Neuronal stem cell (in vitro differentiated cells): ENCODE results near the gene NFYC.

Experiments used
- DNase-seq: peaks from one replicate; pipeline ENCODE4 v3.0.0-alpha.2; 2013; ENCODE audit warnings: low spot score
- H2AFZ ChIP-seq: one replicate; pipeline ENCODE4 v1.6.1; 2013; ENCODE audit warnings: mild to moderate bottlenecking, low read length, inconsistent platforms
- H2AK5ac ChIP-seq: 2 replicates; pipeline ENCODE4 v1.6.1; 2013; ENCODE audit warnings: low read depth, mild to moderate bottlenecking, inconsistent platforms, low read length, moderate library complexity, mixed read lengths
- H2BK120ac ChIP-seq: 2 replicates; pipeline ENCODE4 v1.6.1; 2013; ENCODE audit warnings: low read depth, mild to moderate bottlenecking, inconsistent platforms, low read length, moderate library complexity, mixed read lengths
- H2BK12ac ChIP-seq: one replicate; pipeline ENCODE4 v1.6.1; 2013; ENCODE audit warnings: low read length, inconsistent platforms
- H2BK15ac ChIP-seq: 2 replicates; pipeline ENCODE4 v1.6.1; 2013; ENCODE audit warnings: mild to moderate bottlenecking, low read length, inconsistent platforms, mixed read lengths
- H2BK5ac ChIP-seq: one replicate; pipeline ENCODE4 v1.6.1; 2013; ENCODE audit warnings: inconsistent platforms, mild to moderate bottlenecking, low read length, moderate library complexity
- H3K14ac ChIP-seq: one replicate; pipeline ENCODE4 v1.6.1; 2013; ENCODE audit warnings: low read length, inconsistent platforms
- H3K18ac ChIP-seq: 2 replicates; pipeline ENCODE4 v1.6.1; 2013; ENCODE audit warnings: low read length, inconsistent platforms
- H3K23ac ChIP-seq: 2 replicates; pipeline ENCODE4 v1.6.1; 2013; ENCODE audit warnings: low read depth, mild to moderate bottlenecking, mixed read lengths, low read length, inconsistent platforms; ENCODE audit not compliant: poor library complexity
- H3K27ac ChIP-seq: replicated peaks from 3 replicates; pipeline ENCODE4 v1.5.1; 2013; ENCODE audit warnings: low read length, inconsistent platforms
- H3K27me3 ChIP-seq, 3 experiments: 2 replicates each; pipeline ENCODE4 v1.6.1; 2013; ENCODE audit warnings: low read length in 3 of 3, mild to moderate bottlenecking in 2 of 3, inconsistent platforms in 1 of 3, low read depth in 1 of 3, mixed read lengths in 1 of 3, moderate library complexity in 1 of 3; ENCODE audit not compliant: control insufficient read depth in 3 of 3, insufficient read depth in 3 of 3
- H3K36me3 ChIP-seq, 2 donors: replicated peaks in 1 of 2; 2 replicates each; pipeline ENCODE4 v1.6.1; 2013; ENCODE audit warnings: low read length in 2 of 2; ENCODE audit not compliant: control insufficient read depth in 2 of 2, insufficient read depth in 2 of 2
- H3K4ac ChIP-seq: 2 replicates; pipeline ENCODE4 v1.6.1; 2013; ENCODE audit warnings: inconsistent platforms, mild to moderate bottlenecking, low read length, moderate library complexity
- H3K4me1 ChIP-seq, 2 donors: 1 replicate in 1 of 2; 2 replicates in 1 of 2; pipeline ENCODE4 v1.6.1; 2013; ENCODE audit warnings: low read length in 2 of 2, low read depth in 1 of 2; ENCODE audit not compliant: control insufficient read depth in 2 of 2, insufficient read depth in 1 of 2
- H3K4me2 ChIP-seq: one replicate; pipeline ENCODE4 v1.6.1; 2013; ENCODE audit warnings: mild to moderate bottlenecking, low read length, inconsistent platforms; ENCODE audit not compliant: insufficient read depth, poor library complexity, severe bottlenecking
- H3K4me3 ChIP-seq, 2 donors: 2 replicates each; pipeline ENCODE4 v1.5.1; 2013; ENCODE audit warnings: low read length in 2 of 2, mild to moderate bottlenecking in 2 of 2, inconsistent platforms in 1 of 2, moderate library complexity in 1 of 2
- H3K79me1 ChIP-seq: one replicate; pipeline ENCODE4 v1.6.1; 2013; ENCODE audit warnings: low read depth, mild to moderate bottlenecking, inconsistent platforms, low read length, moderate library complexity
- H3K9ac ChIP-seq: one replicate; pipeline ENCODE4 v1.6.1; 2013; ENCODE audit warnings: mild to moderate bottlenecking, low read depth, low read length, inconsistent platforms; ENCODE audit not compliant: poor library complexity
- H3K9me3 ChIP-seq, 2 donors: replicated peaks in 1 of 2; 2 replicates each; pipeline versions ENCODE3 to v1.6.1; 2013; ENCODE audit warnings: low read length in 2 of 2, mild to moderate bottlenecking in 2 of 2, inconsistent platforms in 1 of 2, low read depth in 1 of 2, mixed read lengths in 1 of 2, moderate library complexity in 1 of 2; ENCODE audit not compliant: control insufficient read depth in 2 of 2, insufficient read depth in 1 of 2
- H4K8ac ChIP-seq: one replicate; pipeline ENCODE4 v1.6.1; 2013; ENCODE audit warnings: low read depth, mild to moderate bottlenecking, inconsistent platforms, low read length, moderate library complexity
- H4K91ac ChIP-seq: one replicate; pipeline ENCODE4 v1.6.1; 2013; ENCODE audit warnings: low read length, low read depth, mild to moderate bottlenecking, inconsistent platforms; ENCODE audit not compliant: poor library complexity
- WGBS, 2 donors: extraction: QIAGEN DNeasy Blood & Tissue Kit; methylation state at CpG; one replicate each; pipeline ENCODE4 v1.1.7; 2013; ENCODE audit warnings: missing lambda C conversion rate in 2 of 2, mixed read lengths in 1 of 2; ENCODE audit not compliant: insufficient read length in 2 of 2, insufficient replicate concordance in 1 of 2; ENCODE audit errors: extremely low coverage in 2 of 2; 5-methylcytosine and 5-hydroxymethylcytosine counted together

The NFYC gene

DNA sequence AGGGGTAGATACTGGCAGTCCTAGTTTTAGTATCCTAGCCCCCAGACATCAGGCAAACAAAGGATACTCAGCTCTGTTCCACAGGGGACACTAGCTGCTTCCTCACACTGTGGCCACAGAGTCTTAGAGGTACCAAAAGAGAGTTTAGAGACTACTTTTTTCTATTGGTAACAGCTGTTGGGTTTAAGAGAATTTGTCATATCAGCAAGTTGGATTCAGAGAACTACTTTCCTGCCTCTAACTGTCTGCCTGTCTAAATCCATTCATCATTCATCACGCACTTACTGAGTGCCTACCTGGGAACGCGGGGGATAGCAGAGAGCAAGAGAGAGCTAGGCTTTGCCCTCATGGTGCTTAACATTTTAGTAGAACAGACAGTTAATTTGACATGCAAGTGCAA lies 65.0 kb downstream of the NFYC start:
- no peak overlapping the region for H3K4me2 ChIP-seq
- H3K4me3 ChIP-seq: no peak overlapping the region
- H2AK5ac ChIP-seq: no peak overlapping the region
- H3K4ac ChIP-seq: no peak overlapping the region
- no peak overlapping the region for H3K9ac ChIP-seq
- no peak for DNase-seq
- no peak overlapping the region for H2BK15ac ChIP-seq
- H2BK12ac ChIP-seq: no peak overlapping the region
- H2BK120ac ChIP-seq: no peak overlapping the region
- no peak overlapping the region for H4K91ac ChIP-seq
- H3K4me1 ChIP-seq: peaks cover 0 to 2% of the 10 kb centered on the region in 2 donors
- WGBS, 2 donors: no CpG with 5 or more reads among the region's 3 CpGs
- H4K8ac ChIP-seq: no peak overlapping the region
- peaks cover 42 to 100% of the 10 kb centered on the region in 2 donors for H3K36me3 ChIP-seq
- no peak overlapping the region for H2BK5ac ChIP-seq
- no peaks in the 10 kb centered on the region for H3K27me3 ChIP-seq
- no peak overlapping the region for H3K14ac ChIP-seq
- H3K23ac ChIP-seq: no peak overlapping the region
- H3K27ac ChIP-seq: no peak overlapping the region
- no peaks in the 10 kb centered on the region for H3K79me1 ChIP-seq
- H3K9me3 ChIP-seq: no peaks in the 10 kb centered on the region
- no peak overlapping the region for H2AFZ ChIP-seq
- H3K18ac ChIP-seq: no peak overlapping the region

- Histone ChIP-seq H2BK120ac (no peak overlapping the region), H2BK12ac (no peak overlapping the region), H3K9ac (no peak overlapping the region), H3K18ac (no peak overlapping the region), H3K4me3 (peak overlapping the region in 1 of 2 donors; percentile 18), H2BK15ac (no peak overlapping the region), H3K14ac (no peak overlapping the region), H3K79me1 (no peaks in the 10 kb centered on the region), H3K4me2 (no peak overlapping the region), H3K27ac (no peak overlapping the region), H3K4ac (no peak overlapping the region), H3K23ac (no peak overlapping the region), H3K9me3 (no peaks in the 10 kb centered on the region), H2AFZ (no peak overlapping the region), H3K36me3 (peaks cover 42 to 100% of the 10 kb centered on the region in 2 donors), H2BK5ac (no peak overlapping the region), H3K4me1 (peaks cover 0 to 2% of the 10 kb centered on the region in 2 donors), H3K27me3 (no peaks in the 10 kb centered on the region), H4K8ac (no peak overlapping the region), H2AK5ac (no peak overlapping the region), H4K91ac (no peak overlapping the region)
- DNase-seq: no peak
- no CpG with 5 or more reads among the region's 8 CpGs for WGBS, 2 donors
Observed at GRCh38 chr1:40757084-40757483, 65.6 kb downstream of the NFYC start.

DNA sequence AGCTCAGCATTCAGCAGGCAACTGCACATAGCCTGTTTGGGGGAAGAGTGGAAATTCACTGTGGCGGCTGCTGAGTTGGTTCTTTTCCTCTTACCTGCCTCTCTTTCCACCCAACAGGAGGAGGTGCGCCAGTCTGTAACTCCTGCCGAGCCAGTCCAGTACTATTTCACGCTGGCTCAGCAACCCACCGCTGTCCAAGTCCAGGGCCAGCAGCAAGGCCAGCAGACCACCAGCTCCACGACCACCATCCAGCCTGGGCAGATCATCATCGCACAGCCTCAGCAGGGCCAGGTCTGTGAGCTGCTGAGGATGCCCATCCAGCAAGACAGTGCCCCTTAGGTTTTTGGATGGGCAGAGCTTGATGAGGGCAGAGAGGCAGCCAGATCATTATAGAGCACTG lies 66.5 kb downstream of the NFYC start:
- DNase-seq: no peak

GRCh38 chr1:40758578-40759343 lies 67.3 kb downstream of the NFYC start:
- Histone ChIP-seq H2BK12ac (no peak overlapping the region), H3K9me3 (no peaks in the 10 kb centered on the region), H3K27me3 (no peaks in the 10 kb centered on the region), H3K23ac (no peak overlapping the region), H3K79me1 (no peaks in the 10 kb centered on the region), H3K4me1 (peaks cover 0 to 2% of the 10 kb centered on the region in 2 donors), H3K4me2 (no peak overlapping the region), H2BK120ac (no peak overlapping the region), H2BK5ac (no peak overlapping the region), H4K8ac (no peak overlapping the region), H4K91ac (no peak overlapping the region), H3K14ac (no peak overlapping the region), H3K4ac (no peak overlapping the region), H2BK15ac (no peak overlapping the region), H3K9ac (no peak overlapping the region), H2AK5ac (no peak overlapping the region), H2AFZ (no peak overlapping the region), H3K18ac (no peak overlapping the region), H3K4me3 (no peak overlapping the region), H3K27ac (no peak overlapping the region), H3K36me3 (peaks cover 44 to 98% of the 10 kb centered on the region in 2 donors)
- WGBS, 2 donors: no CpG with 5 or more reads among the region's 6 CpGs
- no peak for DNase-seq

More for the DNA sequence above, 66.5 kb downstream of the NFYC start:
- H3K23ac ChIP-seq: no peak overlapping the region
- H3K4me3 ChIP-seq: no peak overlapping the region
- H3K9ac ChIP-seq: no peak overlapping the region
- H3K4me2 ChIP-seq: no peak overlapping the region
- H2BK120ac ChIP-seq: no peak overlapping the region
- H3K4me1 ChIP-seq: peaks cover 0 to 2% of the 10 kb centered on the region in 2 donors
- H4K91ac ChIP-seq: no peak overlapping the region
- no peak overlapping the region for H2AFZ ChIP-seq
- H4K8ac ChIP-seq: no peak overlapping the region
- WGBS, 2 donors: no CpG with 5 or more reads among the region's 7 CpGs
- no peaks in the 10 kb centered on the region for H3K27me3 ChIP-seq
- no peak overlapping the region for H2AK5ac ChIP-seq
- H2BK5ac ChIP-seq: no peak overlapping the region
- no peaks in the 10 kb centered on the region for H3K9me3 ChIP-seq
- no peak overlapping the region for H3K14ac ChIP-seq
- H3K36me3 ChIP-seq: peaks cover 45 to 99% of the 10 kb centered on the region in 2 donors
- H2BK15ac ChIP-seq: no peak overlapping the region
- H3K27ac ChIP-seq: no peak overlapping the region
- H2BK12ac ChIP-seq: no peak overlapping the region
- H3K4ac ChIP-seq: no peak overlapping the region
- no peak overlapping the region for H3K18ac ChIP-seq
- H3K79me1 ChIP-seq: no peaks in the 10 kb centered on the region
